HepG2 (cell line): ENCODE data around the gene ISOC2. TPM values are rescaled to one million over a fixed set of nuclear protein-coding genes. Genes with fewer than 3 reads are reported as not detected.
A peak's percentile ranks its signal among the peaks of the same experiment; 100 is the strongest.

Source experiments
- CCDC6 ChIP-seq: sonication (generic); formaldehyde crosslinking; IDR thresholded peaks from 2 replicates; pipeline ENCODE4 v1.8.1; 2022; ENCODE audit warnings: mild to moderate bottlenecking, missing genetic modification reagents, moderate library complexity
- CEBPB ChIP-seq: IDR thresholded peaks from 2 replicates; pipeline ENCODE4 v1.6.1; 2011; ENCODE audit warnings: low read depth, low read length, improper control_type of control experiment, borderline replicate concordance
- CREM ChIP-seq, 2 experiments: sonication (generic) in 1 of 2; formaldehyde crosslinking in 1 of 2; IDR thresholded peaks; 2 replicates each; pipeline versions ENCODE4 v1.4.0 to v1.6.1; 2016 to 2020; ENCODE audit warnings: antibody characterized with exemption in 1 of 2, mild to moderate bottlenecking in 1 of 2, missing genetic modification reagents in 1 of 2
- DNMT3B ChIP-seq: conservative IDR thresholded peaks from 2 replicates; pipeline ENCODE4 v1.6.1; 2016; ENCODE audit warnings: missing biosample characterization, control low read depth
- FOXP1 ChIP-seq, 2 experiments: fragments of 450-650 bp in 1 of 2; IDR thresholded peaks; 2 replicates each; pipeline ENCODE4 v1.6.1; 2017 to 2018; ENCODE audit warnings: antibody characterized with exemption in 1 of 2
- HOXA5 ChIP-seq: sonication (generic); formaldehyde crosslinking; IDR thresholded peaks from 2 replicates; pipeline ENCODE4 v1.4.0; 2020; ENCODE audit warnings: missing genetic modification reagents
- KLF15 ChIP-seq: sonication (generic); formaldehyde crosslinking; IDR thresholded peaks from 2 replicates; pipeline ENCODE4 v1.8.1; 2023; ENCODE audit warnings: borderline replicate concordance, mild to moderate bottlenecking, inconsistent platforms, missing genetic modification reagents, mixed read lengths
- MAFG ChIP-seq: sonication (generic); formaldehyde crosslinking; IDR thresholded peaks from 2 replicates; pipeline ENCODE4 v1.5.1; 2020; ENCODE audit warnings: mild to moderate bottlenecking, missing genetic modification reagents
- POLR2AphosphoS5 ChIP-seq: IDR thresholded peaks from 2 replicates; pipeline ENCODE4 v1.6.1; 2012; ENCODE audit warnings: low read depth, low read length
- REXO4 ChIP-seq: sonication (generic); formaldehyde crosslinking; IDR thresholded peaks from 2 replicates; pipeline ENCODE4 v1.8.0; 2022; ENCODE audit warnings: missing genetic modification reagents, mild to moderate bottlenecking, borderline replicate concordance
- TRIM24 ChIP-seq: sonication (generic); formaldehyde crosslinking; IDR thresholded peaks from 2 replicates; pipeline ENCODE4 v1.8.0; 2022; ENCODE audit warnings: mild to moderate bottlenecking, missing genetic modification reagents
- ZFP36 ChIP-seq: fragments of 150-350 bp; IDR thresholded peaks from 2 replicates; pipeline ENCODE4 v1.6.1; 2018; ENCODE audit warnings: borderline replicate concordance, low read length, low read depth; ENCODE audit not compliant: partially characterized antibody
- ZFP36L1 ChIP-seq: sonication (generic); formaldehyde crosslinking; IDR thresholded peaks from 2 replicates; pipeline ENCODE4 v1.8.0; 2022; ENCODE audit warnings: mild to moderate bottlenecking, missing genetic modification reagents, moderate library complexity
- ZIK1 ChIP-seq: sonication (generic); formaldehyde crosslinking; IDR thresholded peaks from 2 replicates; pipeline ENCODE4 v1.5.0; 2020; ENCODE audit warnings: mild to moderate bottlenecking, low read depth, missing genetic modification reagents, borderline replicate concordance
- ZNF337 ChIP-seq: sonication (generic); formaldehyde crosslinking; IDR thresholded peaks from 2 replicates; pipeline ENCODE4 v1.5.1; 2020; ENCODE audit warnings: missing genetic modification reagents, low read depth, mild to moderate bottlenecking, borderline replicate concordance
- ZNF616 ChIP-seq: sonication (generic); formaldehyde crosslinking; IDR thresholded peaks from 2 replicates; pipeline ENCODE4 v1.5.0; 2020; ENCODE audit warnings: low read depth, mild to moderate bottlenecking, missing genetic modification reagents
- ZNF644 ChIP-seq: IDR thresholded peaks from 2 replicates; pipeline ENCODE4 v1.6.1; 2016; ENCODE audit warnings: low read depth
- polyA plus RNA-seq, 8 experiments: library from polyadenylated mRNA; depleted of rRNA in 3 of 8; stranded (reverse) in 7 of 8; unstranded in 1 of 8; fragments of >200 nt; fragmentation: Illumina TruSeq in 4 of 8; extraction: Trizol in 4 of 8; gene quantifications; 2 replicates each; pipeline versions ENCODE4 v1.2.1 to v1.2.3, GENCODE V29; 2011 to 2016; ENCODE audit warnings: low read depth in 4 of 8, missing spikeins in 1 of 8, mixed read lengths in 1 of 8; ENCODE audit not compliant: insufficient read depth in 1 of 8
- total RNA-seq, 5 experiments: library from RNA; depleted of rRNA; stranded (reverse); fragments of >200 nt; fragmentation: Illumina TruSeq; extraction: Trizol; gene quantifications; 2 replicates each; pipeline ENCODE4 v1.2.3, GENCODE V29; 2016; ENCODE audit warnings: low read depth in 1 of 5
- TF ChIP-seq, protein P1 (sequence below): sonication (generic); formaldehyde crosslinking; IDR thresholded peaks from 2 replicates; pipeline ENCODE4 v1.5.0; 2020; ENCODE audit warnings: missing genetic modification reagents
- TF ChIP-seq, protein P2 (sequence below), 2 experiments: sonication (generic) in 1 of 2; formaldehyde crosslinking in 1 of 2; IDR thresholded peaks; 2 replicates each; pipeline versions ENCODE4 v1.6.1 to v1.9.0; 2014 to 2022; ENCODE audit warnings: antibody characterized with exemption in 1 of 2, borderline replicate concordance in 1 of 2, inconsistent platforms in 1 of 2, low read depth in 1 of 2, missing genetic modification reagents in 1 of 2
- TF ChIP-seq, protein P3 (sequence below): IDR thresholded peaks from 2 replicates; pipeline ENCODE4 v1.6.1; 2016; ENCODE audit warnings: missing compliant biosample characterization, missing genetic modification reagents, borderline replicate concordance
- TF ChIP-seq, protein P4 (sequence below): sonication (generic); formaldehyde crosslinking; IDR thresholded peaks from 2 replicates; pipeline ENCODE4 v1.5.0; 2020; ENCODE audit warnings: missing genetic modification reagents, mild to moderate bottlenecking, borderline replicate concordance

Gene ISOC2
- total and polyA plus RNA-seq, 2 of the 13 experiments (the other 11 are each of a cell fraction or from before 2014, with no cell fraction given) = 76.8 to 105 TPM

DNA sequence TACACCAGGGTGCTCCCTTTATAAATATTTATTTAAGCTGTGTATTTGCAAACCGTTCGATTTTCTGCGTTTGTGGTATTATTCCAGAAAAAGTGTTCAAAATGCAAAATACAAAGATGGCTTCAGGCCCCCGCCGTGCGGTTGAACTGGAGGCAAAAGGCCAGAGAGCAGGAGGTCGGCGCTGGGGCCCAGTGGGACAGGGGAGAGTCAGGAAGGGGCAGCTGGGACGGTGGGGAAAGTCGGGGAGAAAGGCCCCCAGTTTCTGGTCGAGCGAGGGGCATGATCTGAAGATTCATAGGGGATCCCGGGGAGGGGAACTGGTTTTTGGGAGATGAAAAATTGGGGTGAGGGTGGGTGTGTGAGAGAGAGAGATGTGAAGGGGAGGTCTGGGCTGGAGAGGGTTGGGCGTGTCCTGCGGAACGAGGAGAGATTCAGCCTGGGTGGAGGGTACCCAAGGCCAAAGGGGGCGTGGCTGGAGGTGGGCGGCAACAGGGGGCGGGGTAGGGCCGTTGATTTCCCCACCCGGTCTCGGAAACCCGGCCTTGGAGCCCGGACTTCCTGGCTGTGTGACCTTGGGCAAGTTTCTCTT lies 678 bp downstream of the ISOC2 start (continued):
- TF ChIP-seq, protein P1, sequence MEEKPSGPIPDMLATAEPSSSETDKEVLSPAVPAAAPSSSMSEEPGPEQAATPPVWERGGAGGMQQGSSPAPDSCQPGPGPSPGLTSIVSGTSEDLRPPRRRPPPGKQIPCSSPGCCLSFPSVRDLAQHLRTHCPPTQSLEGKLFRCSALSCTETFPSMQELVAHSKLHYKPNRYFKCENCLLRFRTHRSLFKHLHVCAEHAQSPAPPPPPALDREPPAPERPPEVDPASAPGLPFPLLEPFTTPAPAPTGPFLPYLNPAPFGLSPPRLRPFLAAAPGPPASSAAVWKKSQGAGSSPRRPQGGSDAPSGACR (CRISPR knock-in tag) = no peak
- 0 out of 2 replicates have a peak, but pooled peaks have one; percentile 26 for TF ChIP-seq CCDC6 (CRISPR knock-in tag)
- no peak for TF ChIP-seq KLF15 (CRISPR knock-in tag)
- no peak for TF ChIP-seq ZNF644
- no peak for TF ChIP-seq REXO4 (CRISPR knock-in tag)
- TF ChIP-seq ZIK1 (CRISPR knock-in tag) = no peak
- peak; percentile 17; the same call in 1 of the 2 replicates for TF ChIP-seq POLR2AphosphoS5
- TF ChIP-seq ZNF616 (CRISPR knock-in tag) = no peak
- TF ChIP-seq, protein P2, sequence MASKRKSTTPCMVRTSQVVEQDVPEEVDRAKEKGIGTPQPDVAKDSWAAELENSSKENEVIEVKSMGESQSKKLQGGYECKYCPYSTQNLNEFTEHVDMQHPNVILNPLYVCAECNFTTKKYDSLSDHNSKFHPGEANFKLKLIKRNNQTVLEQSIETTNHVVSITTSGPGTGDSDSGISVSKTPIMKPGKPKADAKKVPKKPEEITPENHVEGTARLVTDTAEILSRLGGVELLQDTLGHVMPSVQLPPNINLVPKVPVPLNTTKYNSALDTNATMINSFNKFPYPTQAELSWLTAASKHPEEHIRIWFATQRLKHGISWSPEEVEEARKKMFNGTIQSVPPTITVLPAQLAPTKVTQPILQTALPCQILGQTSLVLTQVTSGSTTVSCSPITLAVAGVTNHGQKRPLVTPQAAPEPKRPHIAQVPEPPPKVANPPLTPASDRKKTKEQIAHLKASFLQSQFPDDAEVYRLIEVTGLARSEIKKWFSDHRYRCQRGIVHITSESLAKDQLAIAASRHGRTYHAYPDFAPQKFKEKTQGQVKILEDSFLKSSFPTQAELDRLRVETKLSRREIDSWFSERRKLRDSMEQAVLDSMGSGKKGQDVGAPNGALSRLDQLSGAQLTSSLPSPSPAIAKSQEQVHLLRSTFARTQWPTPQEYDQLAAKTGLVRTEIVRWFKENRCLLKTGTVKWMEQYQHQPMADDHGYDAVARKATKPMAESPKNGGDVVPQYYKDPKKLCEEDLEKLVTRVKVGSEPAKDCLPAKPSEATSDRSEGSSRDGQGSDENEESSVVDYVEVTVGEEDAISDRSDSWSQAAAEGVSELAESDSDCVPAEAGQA (IDR thresholded peaks at IDR 0.05; ENCODE audit: low read depth) = no peak
- TF ChIP-seq, protein P2 (CRISPR knock-in tag; IDR thresholded peaks at IDR 0.05; ENCODE audit: borderline replicate concordance) = no peak
- no peak for TF ChIP-seq ZNF337 (CRISPR knock-in tag)
- TF ChIP-seq ZFP36L1 (CRISPR knock-in tag) = no peak
- TF ChIP-seq MAFG (CRISPR knock-in tag) = no peak
- no peak for TF ChIP-seq FOXP1 (IDR thresholded peaks at IDR 0.05)
- TF ChIP-seq FOXP1 (CRISPR knock-in tag; IDR thresholded peaks at IDR 0.05) = peak; percentile 5; the same call in 1 of the 2 replicates
- peak; percentile 72 for TF ChIP-seq CEBPB
- TF ChIP-seq DNMT3B = no peak
- TF ChIP-seq HOXA5 (CRISPR knock-in tag) = no peak
- TF ChIP-seq TRIM24 (CRISPR knock-in tag) = no peak
- no peak for TF ChIP-seq ZFP36
- TF ChIP-seq, protein P3, sequence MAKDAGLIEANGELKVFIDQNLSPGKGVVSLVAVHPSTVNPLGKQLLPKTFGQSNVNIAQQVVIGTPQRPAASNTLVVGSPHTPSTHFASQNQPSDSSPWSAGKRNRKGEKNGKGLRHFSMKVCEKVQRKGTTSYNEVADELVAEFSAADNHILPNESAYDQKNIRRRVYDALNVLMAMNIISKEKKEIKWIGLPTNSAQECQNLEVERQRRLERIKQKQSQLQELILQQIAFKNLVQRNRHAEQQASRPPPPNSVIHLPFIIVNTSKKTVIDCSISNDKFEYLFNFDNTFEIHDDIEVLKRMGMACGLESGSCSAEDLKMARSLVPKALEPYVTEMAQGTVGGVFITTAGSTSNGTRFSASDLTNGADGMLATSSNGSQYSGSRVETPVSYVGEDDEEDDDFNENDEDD = no peak
- TF ChIP-seq, protein P4, sequence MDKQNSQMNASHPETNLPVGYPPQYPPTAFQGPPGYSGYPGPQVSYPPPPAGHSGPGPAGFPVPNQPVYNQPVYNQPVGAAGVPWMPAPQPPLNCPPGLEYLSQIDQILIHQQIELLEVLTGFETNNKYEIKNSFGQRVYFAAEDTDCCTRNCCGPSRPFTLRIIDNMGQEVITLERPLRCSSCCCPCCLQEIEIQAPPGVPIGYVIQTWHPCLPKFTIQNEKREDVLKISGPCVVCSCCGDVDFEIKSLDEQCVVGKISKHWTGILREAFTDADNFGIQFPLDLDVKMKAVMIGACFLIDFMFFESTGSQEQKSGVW = no peak
- TF ChIP-seq CREM (IDR thresholded peaks at IDR 0.05) = no peak
- no peak for TF ChIP-seq CREM (CRISPR knock-in tag; IDR thresholded peaks at IDR 0.05)
